CD8-positive, alpha-beta memory T cell (primary cell): ENCODE measurements around the gene CCDC117. TPM values are rescaled to one million over a fixed set of nuclear protein-coding genes. Genes with fewer than 3 reads are reported as not detected.
"Not testable (repeated sequence)": the region's sequence is repeated elsewhere in the genome, so short reads cannot be mapped to it uniquely, and the experiment has no call there.

Source experiments
- CTCF ChIA-PET: fragments of 350-600 bp; sonication (Branson Sonifier 250); formaldehyde crosslinking; loops from one replicate; lab custom pipeline; 2021; ENCODE audit warnings: antibody characterized with exemption; lab: Charles Lee
- POLR2A ChIA-PET: fragments of 350-600 bp; sonication (Branson Sonifier 250); formaldehyde crosslinking; loops from one replicate; lab custom pipeline; 2021; ENCODE audit warnings: antibody characterized with exemption; lab: Charles Lee
- DNase-seq, 5 donors: peaks; one replicate each; pipeline versions ENCODE4 v3.0.0 to v3.0.0-alpha.2; 2020 to 2022; ENCODE audit warnings: mixed read lengths in 1 of 5
- H3K27ac ChIP-seq: one replicate; pipeline ENCODE4 v1.7.0; 2013; ENCODE audit warnings: low read depth, mild to moderate bottlenecking, low read length, moderate library complexity
- H3K27me3 ChIP-seq: 2 replicates; pipeline ENCODE4 v1.7.0; 2013; ENCODE audit warnings: low read length, mild to moderate bottlenecking; ENCODE audit not compliant: insufficient read depth, poor library complexity, severe bottlenecking
- H3K36me3 ChIP-seq: 2 replicates; pipeline ENCODE4 v1.7.0; 2013; ENCODE audit warnings: mild to moderate bottlenecking, low read length, moderate library complexity; ENCODE audit not compliant: insufficient read depth
- H3K4me1 ChIP-seq: 2 replicates; pipeline ENCODE4 v1.7.0; 2013; ENCODE audit warnings: mild to moderate bottlenecking, low read length, moderate library complexity; ENCODE audit not compliant: insufficient read depth
- H3K4me3 ChIP-seq: 2 replicates; pipeline ENCODE4 v1.7.0; 2013; ENCODE audit warnings: mild to moderate bottlenecking, low read length
- H3K9me3 ChIP-seq: 2 replicates; pipeline ENCODE4 v1.7.0; 2013; ENCODE audit warnings: mild to moderate bottlenecking, low read length
- H3K27ac Mint-ChIP-seq, 8 donors: one replicate each; pipeline ENCODE4 v1.8.0; 2020 to 2021; ENCODE audit warnings: mixed read lengths in 8 of 8, mild to moderate bottlenecking in 6 of 8, inconsistent platforms in 3 of 8, moderate library complexity in 3 of 8
- H3K27me3 Mint-ChIP-seq, 2 donors: one replicate each; pipeline ENCODE4 v1.8.0; 2020 to 2021; ENCODE audit warnings: mixed read lengths in 2 of 2, mild to moderate bottlenecking in 1 of 2, moderate library complexity in 1 of 2
- H3K36me3 Mint-ChIP-seq, 3 donors: one replicate each; pipeline ENCODE4 v1.8.0; 2020 to 2021; ENCODE audit warnings: mixed read lengths in 3 of 3, inconsistent platforms in 1 of 3, mild to moderate bottlenecking in 1 of 3
- H3K4me1 Mint-ChIP-seq, 3 donors: one replicate each; pipeline ENCODE4 v1.8.0; 2020 to 2021; ENCODE audit warnings: mixed read lengths in 3 of 3, inconsistent platforms in 1 of 3, mild to moderate bottlenecking in 1 of 3
- H3K4me3 Mint-ChIP-seq, 7 donors: one replicate each; pipeline ENCODE4 v1.8.0; 2020 to 2021; ENCODE audit warnings: mixed read lengths in 7 of 7, mild to moderate bottlenecking in 6 of 7, moderate library complexity in 4 of 7, inconsistent platforms in 2 of 7
- H3K9me3 Mint-ChIP-seq, 5 donors: one replicate each; pipeline ENCODE4 v1.8.0; 2020 to 2022; ENCODE audit warnings: mixed read lengths in 5 of 5, mild to moderate bottlenecking in 3 of 5, moderate library complexity in 2 of 5, inconsistent platforms in 1 of 5
- polyA plus RNA-seq: library from polyadenylated mRNA; unstranded; fragments of 300-500 nt; fragmentation: Illumina TruSeq; gene quantifications from one replicate; pipeline ENCODE4 v1.2.3, GENCODE V29; 2021
- total RNA-seq, 2 experiments: library from RNA; stranded (reverse); gene quantifications; one replicate each; pipeline ENCODE4 v1.2.3, GENCODE V29; 2021

Gene CCDC117
- total and polyA plus RNA-seq, 3 experiments from 2014 or later, result 11.2 to 24.6 (median 20.9) TPM

DNA sequence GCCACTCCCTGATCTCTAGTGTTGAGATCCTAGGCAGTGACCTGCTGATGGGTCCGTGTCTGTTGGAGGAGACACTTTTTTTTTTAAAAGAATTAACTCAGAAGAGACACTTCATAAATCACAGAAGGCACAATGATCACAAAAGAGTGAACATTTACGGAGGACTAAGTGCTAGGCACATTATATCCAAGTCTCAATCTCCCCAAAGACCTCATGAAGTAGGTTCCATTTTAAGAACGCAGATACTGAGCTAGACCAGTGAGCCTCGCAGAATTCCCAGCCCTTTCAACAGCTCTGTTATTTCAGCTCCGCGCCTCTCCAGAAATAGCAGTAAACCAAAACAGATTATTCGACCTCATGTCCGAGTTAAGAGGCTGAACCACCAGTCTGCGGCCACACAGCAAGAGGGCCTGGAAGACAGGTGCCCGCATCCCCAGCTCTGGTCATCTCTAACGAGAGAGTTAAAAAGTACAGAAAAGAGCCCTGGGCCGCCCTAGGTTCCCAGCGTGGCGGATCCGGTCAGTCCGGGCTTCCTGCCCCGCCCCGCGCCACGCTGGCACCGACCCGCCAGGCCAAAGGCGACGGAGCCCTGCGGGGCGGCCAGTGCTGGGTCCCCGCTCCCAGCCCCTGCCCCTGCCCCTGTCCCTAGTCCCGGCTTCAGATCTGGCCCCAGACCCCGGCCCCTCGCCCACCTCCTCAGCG is 27.3 kb downstream of the CCDC117 start:
- Mint-ChIP-seq H3K27me3 (peaks cover 0 to 4% of the 10 kb centered on the region in 2 donors), H3K27ac (peak overlapping the region; percentile 95 to 100 (median 98)), H3K9me3 (no peaks in the 10 kb centered on the region), H3K4me1 (peaks cover 61 to 67% (median 67%) of the 10 kb centered on the region in 3 donors), H3K36me3 (peaks cover 32 to 53% (median 33%) of the 10 kb centered on the region in 3 donors), H3K4me3 (peak overlapping the region; percentile 84 to 97 (median 95))
- Histone ChIP-seq H3K4me3 (peak overlapping the region; percentile 99), H3K9me3 (no peaks in the 10 kb centered on the region), H3K27ac (peak overlapping the region; percentile 100), H3K4me1 (peaks cover 49% of the 10 kb centered on the region), H3K27me3 (no peaks in the 10 kb centered on the region), H3K36me3 (peaks cover 27% of the 10 kb centered on the region)
- ChIA-PET CTCF (interaction anchor here (0.6 to 7.1 kb wide), 9 partner anchors 9 to 86 kb away, joined by 3 to 40 read pairs (median 4); partner anchors contain the start of gene CCDC117), POLR2A (interaction anchor here (0.5 to 2.6 kb wide), 13 partner anchors 9 to 84 kb away, joined by 3 to 41 read pairs (median 6); partner anchors contain the start of genes CCDC117, CHEK2, HSCB and ZNRF3)
- peak in 3 of 5 donors; percentile 12 to 21 (median 20) for DNase-seq

DNA sequence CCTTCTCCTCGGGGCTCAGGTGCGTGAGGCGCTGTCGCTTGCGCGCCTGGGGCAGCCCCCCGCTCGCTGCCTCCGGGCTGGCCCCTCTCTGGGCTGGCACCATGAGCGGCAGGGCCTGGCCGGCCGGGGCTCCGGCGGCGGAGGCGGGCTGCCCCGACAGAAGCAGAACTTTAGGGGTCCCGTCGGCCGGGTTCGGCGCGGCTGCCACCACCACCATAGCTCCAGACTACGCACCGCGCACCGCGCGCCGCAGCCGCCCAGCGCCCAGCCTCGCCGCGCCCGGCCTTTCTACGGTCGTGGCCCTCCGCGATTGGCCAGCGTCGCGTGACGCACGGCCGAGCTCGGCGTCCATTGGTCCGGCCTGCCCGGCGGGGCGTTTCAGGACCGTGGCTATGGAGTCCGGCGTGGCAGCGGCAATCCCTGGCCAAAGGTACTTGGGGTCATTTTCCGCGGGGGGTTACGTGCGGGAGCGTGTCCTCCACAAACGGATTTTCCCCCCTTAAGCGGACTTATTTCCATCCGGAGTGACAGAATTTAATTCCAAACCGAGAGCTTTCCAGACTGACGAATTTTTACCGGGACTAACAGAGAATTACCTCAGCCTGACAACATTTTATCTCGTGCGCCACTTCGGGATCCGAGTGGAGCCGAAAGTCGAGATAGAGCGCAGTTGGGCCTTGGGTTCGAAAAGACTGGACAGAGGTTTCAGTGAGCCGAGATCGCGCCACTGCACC is 28.0 kb downstream of the CCDC117 start, which contains the start of gene XBP1:
XBP1 (minus strand) TSS at position 262 of the 734 bp plus-strand sequence.
- Histone ChIP-seq H3K4me3 (peak within 1 kb of the TSS; percentile 99), H3K27ac (peak within 1 kb of the TSS; percentile 100), H3K36me3 (peaks cover 20% of the 10 kb centered on the region), H3K9me3 (no peaks in the 10 kb centered on the region), H3K27me3 (no peaks in the 10 kb centered on the region), H3K4me1 (peaks cover 43% of the 10 kb centered on the region)
- Mint-ChIP-seq H3K27me3 (peaks cover 0 to 4% of the 10 kb centered on the region in 2 donors), H3K4me1 (peaks cover 58 to 62% (median 62%) of the 10 kb centered on the region in 3 donors), H3K4me3 (peak within 1 kb of the TSS; percentile 84 to 97 (median 95)), H3K36me3 (peaks cover 27 to 46% (median 32%) of the 10 kb centered on the region in 3 donors), H3K9me3 (no peaks in the 10 kb centered on the region), H3K27ac (peak within 1 kb of the TSS; percentile 96 to 100 (median 100))
- ChIA-PET CTCF (interaction anchor here (0.6 to 7.1 kb wide), 9 partner anchors 11 to 85 kb away, joined by 3 to 40 read pairs (median 4); partner anchors contain the start of gene CCDC117), POLR2A (interaction anchor here (0.7 to 2.6 kb wide), 14 partner anchors 8 to 272 kb away, joined by 3 to 41 read pairs (median 6); partner anchors contain the start of genes CCDC117, CHEK2, HSCB and ZNRF3)
- DNase-seq, result peak; percentile 85 to 92 (median 90)

DNA sequence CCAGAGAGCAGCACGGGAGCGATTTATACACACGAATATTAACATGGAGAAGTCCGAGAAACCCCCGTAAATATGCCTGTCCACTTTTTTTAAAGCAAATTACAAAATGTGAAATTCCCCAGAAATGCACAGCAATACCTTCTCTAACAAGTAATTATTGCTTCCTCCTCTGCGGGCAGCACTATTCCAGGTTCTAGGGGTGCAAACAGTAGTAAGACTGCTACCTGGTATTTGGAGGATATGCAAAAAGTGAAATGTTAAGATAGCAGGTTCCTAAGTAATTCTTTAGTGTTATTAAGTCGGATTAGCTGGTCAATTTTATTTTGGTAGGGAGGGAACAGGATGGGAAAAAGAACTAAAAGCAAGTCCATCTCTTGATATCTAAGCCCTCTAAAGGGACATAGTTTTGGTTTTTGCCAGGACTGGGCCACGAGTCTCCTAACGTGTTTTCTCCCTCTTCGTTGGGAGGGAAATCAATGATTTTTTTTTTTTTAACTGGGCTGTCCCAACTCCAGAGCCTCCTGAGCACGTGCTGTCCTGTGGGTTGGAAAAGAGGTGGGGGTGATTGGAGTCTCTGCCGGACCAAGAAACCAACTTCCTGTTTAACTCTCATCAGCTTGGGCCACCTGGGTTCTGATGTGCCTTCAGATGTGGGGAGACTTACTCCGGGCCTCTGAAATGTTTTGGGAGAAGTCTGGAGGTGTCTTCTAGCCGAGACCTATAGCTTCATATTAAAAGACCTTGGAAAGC is 29.5 kb downstream of the CCDC117 start:
- POLR2A ChIA-PET, result interaction anchor here (1.3 to 2.4 kb wide), 3 partner anchors 10 to 30 kb away, joined by 4 to 21 read pairs (median 6); partner anchors contain the start of gene CCDC117
- Histone ChIP-seq H3K27ac (peak overlapping the region; percentile 46), H3K4me3 (peak overlapping the region; percentile 48), H3K27me3 (no peaks in the 10 kb centered on the region), H3K36me3 (peaks cover 4% of the 10 kb centered on the region), H3K9me3 (no peaks in the 10 kb centered on the region), H3K4me1 (peaks cover 27% of the 10 kb centered on the region)
- H3K36me3 Mint-ChIP-seq, result peaks cover 14 to 33% (median 25%) of the 10 kb centered on the region in 3 donors
- peak overlapping the region; percentile 75 to 96 (median 94) for H3K4me3 Mint-ChIP-seq
- CTCF ChIA-PET, result interaction anchor here (1.0 to 7.1 kb wide), 4 partner anchors 10 to 51 kb away, joined by 4 to 40 read pairs (median 6); no protein-coding TSS in a partner anchor
- peak overlapping the region; percentile 75 to 100 (median 95) for H3K27ac Mint-ChIP-seq
- DNase-seq, result no peak
- no peaks in the 10 kb centered on the region for H3K9me3 Mint-ChIP-seq
- H3K27me3 Mint-ChIP-seq, result peaks cover 0 to 4% of the 10 kb centered on the region in 2 donors
- peaks cover 48 to 60% (median 52%) of the 10 kb centered on the region in 3 donors for H3K4me1 Mint-ChIP-seq

DNA sequence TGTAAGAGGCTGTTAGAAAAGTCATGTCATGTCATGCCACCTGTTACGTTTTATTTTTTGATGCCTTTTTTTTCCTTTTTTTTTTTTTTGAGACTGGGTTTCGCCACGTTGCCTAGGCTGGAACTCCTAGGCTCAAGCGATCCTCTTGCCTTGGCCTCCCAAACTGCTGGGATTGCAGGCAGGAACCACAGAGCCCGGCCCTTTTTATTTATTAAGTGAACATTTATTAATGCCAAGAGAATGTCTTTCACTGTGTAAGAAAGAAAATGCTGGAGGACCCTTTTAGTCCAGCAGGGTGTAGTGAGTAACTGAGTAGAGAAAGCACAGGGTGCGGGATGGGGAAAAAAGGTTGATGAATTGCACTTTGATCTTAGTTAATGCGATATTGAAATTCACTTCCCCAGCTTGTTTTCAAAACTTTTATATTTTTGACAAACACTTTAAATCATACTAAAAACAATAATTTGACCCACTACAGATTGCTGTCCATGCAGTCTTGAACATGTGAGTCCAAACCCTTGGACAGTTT is 30.2 kb downstream of the CCDC117 start:
- ChIA-PET POLR2A (interaction anchor here (0.6 to 1.9 kb wide), 3 partner anchors 9 to 43 kb away, joined by 4 to 6 read pairs (median 5); partner anchors contain the start of gene CCDC117), CTCF (interaction anchor here (1.2 to 7.1 kb wide), 3 partner anchors 10 to 51 kb away, joined by 4 to 40 read pairs (median 9); no protein-coding TSS in a partner anchor)
- H3K9me3 Mint-ChIP-seq, result no peaks in the 10 kb centered on the region

DNA sequence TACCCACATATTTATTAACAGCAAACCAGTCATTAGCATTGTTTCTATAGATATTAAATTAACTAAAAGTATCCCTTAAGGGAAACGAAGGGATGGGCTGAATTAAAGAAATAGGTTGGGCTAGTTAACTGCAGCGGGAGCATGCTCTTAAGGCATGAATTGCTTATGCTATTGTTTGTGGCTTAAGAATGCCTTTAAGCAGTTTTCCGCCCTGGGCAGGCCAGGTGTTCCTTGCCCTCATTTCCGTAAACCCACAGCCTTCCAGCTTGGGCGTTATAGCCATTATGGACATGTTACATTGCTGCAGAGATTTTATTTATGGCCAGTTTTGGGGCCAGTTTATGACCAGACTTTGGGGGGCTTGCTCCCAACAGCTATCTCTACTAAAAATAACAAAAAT is 32.9 kb downstream of the CCDC117 start:
- H3K4me3 Mint-ChIP-seq, result peak overlapping the region in 1 of 7 donors; percentile 22
- H3K4me1 ChIP-seq, result peaks cover 38% of the 10 kb centered on the region
- H3K9me3 ChIP-seq, H3K9me3 Mint-ChIP-seq, DNase-seq, CTCF ChIA-PET, H3K27ac ChIP-seq, H3K27me3 ChIP-seq, H3K4me3 ChIP-seq, H3K36me3 ChIP-seq, H3K27me3 Mint-ChIP-seq, POLR2A ChIA-PET: not testable (repeated sequence)
- peak overlapping the region in 3 of 8 donors; percentile 46 to 77 (median 46) for H3K27ac Mint-ChIP-seq
- peaks cover 47 to 63% (median 57%) of the 10 kb centered on the region in 3 donors for H3K4me1 Mint-ChIP-seq
- H3K36me3 Mint-ChIP-seq, result peaks cover 3 to 19% (median 10%) of the 10 kb centered on the region in 3 donors

More for the DNA sequence above, 30.2 kb downstream of the CCDC117 start:
- H3K27me3 Mint-ChIP-seq, result peaks cover 0 to 4% of the 10 kb centered on the region in 2 donors
- H3K27me3 ChIP-seq, result no peaks in the 10 kb centered on the region
- no peaks in the 10 kb centered on the region for H3K9me3 ChIP-seq
- H3K36me3 ChIP-seq, result no peaks in the 10 kb centered on the region
- H3K36me3 Mint-ChIP-seq, result peaks cover 12 to 31% (median 25%) of the 10 kb centered on the region in 3 donors
- peaks cover 22% of the 10 kb centered on the region for H3K4me1 ChIP-seq
- H3K27ac Mint-ChIP-seq, result peak overlapping the region; percentile 70 to 100 (median 95)
- peak in 1 of 5 donors; percentile 43 for DNase-seq
- H3K4me3 Mint-ChIP-seq, result peak overlapping the region; percentile 75 to 96 (median 94)
- peak overlapping the region; percentile 48 for H3K4me3 ChIP-seq
- H3K27ac ChIP-seq, result no peak overlapping the region
- peaks cover 45 to 56% (median 48%) of the 10 kb centered on the region in 3 donors for H3K4me1 Mint-ChIP-seq

DNA sequence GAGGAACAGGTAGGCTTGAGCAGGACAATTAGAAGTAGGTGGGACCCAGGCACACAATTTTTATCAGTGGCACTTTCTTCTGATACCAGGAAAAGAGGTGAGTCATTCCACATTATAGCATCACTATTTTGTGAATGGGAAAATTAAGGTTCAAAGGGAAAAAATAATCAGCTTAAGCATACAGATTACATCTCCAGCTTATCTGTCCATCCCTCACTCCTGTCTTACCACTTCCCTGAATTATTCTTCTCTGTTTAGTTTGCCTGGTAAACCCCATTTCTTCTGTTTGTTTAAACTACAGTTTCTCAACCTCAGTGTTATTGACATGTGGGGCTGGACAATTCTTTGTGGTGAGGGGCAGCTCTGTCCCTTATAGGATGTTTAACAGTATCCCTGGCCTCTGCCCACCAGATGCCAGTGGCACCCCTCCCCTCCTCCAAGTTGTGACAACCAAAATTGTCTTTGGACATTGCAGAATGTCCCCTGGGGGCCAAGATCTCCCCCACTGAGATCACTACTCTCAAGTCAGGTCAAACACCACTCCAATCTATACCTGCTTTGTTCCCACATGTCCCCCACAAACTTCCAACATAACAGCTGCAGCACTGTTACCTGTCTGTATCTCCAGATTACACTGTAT is 36.3 kb downstream of the CCDC117 start:
- H3K27ac Mint-ChIP-seq, result peak overlapping the region in 5 of 8 donors; percentile 42 to 86 (median 74)
- no peaks in the 10 kb centered on the region for H3K9me3 Mint-ChIP-seq
- H3K4me3 ChIP-seq, result no peak overlapping the region
- H3K27me3 ChIP-seq, result no peaks in the 10 kb centered on the region
- no peaks in the 10 kb centered on the region for H3K36me3 ChIP-seq
- CTCF ChIA-PET, result interaction anchor here (1.2 kb wide), 1 partner anchor 23 kb away, joined by 3 read pairs; no protein-coding TSS in a partner anchor
- H3K27me3 Mint-ChIP-seq, result no peaks in the 10 kb centered on the region
- peaks cover 3 to 15% (median 4%) of the 10 kb centered on the region in 3 donors for H3K36me3 Mint-ChIP-seq
- peak overlapping the region in 4 of 7 donors; percentile 13 to 59 (median 42) for H3K4me3 Mint-ChIP-seq
- peaks cover 56 to 74% (median 69%) of the 10 kb centered on the region in 3 donors for H3K4me1 Mint-ChIP-seq
- DNase-seq, result no peak
- H3K27ac ChIP-seq, result no peak overlapping the region
- H3K4me1 ChIP-seq, result peaks cover 55% of the 10 kb centered on the region
- no peaks in the 10 kb centered on the region for H3K9me3 ChIP-seq
- POLR2A ChIA-PET, result interaction anchor here (0.6 to 2.2 kb wide), 2 partner anchors 9 to 76 kb away, joined by 3 to 8 read pairs; partner anchors contain the start of gene XBP1
